HL-60/S4 treated with retinoic acid at 250 ng/mL for 4 days and 3 days (cell line): Measurements from ENCODE around the gene STAB2.

Experiments used
- in situ Hi-C: fragments of 300-500 bp; cut with MboI; formaldehyde crosslinking; loops from 2 replicates; pipeline ENCODE4 v1.7.0; 2022; ENCODE audit warnings: low sequenced_read_pairs

Gene STAB2, protein sequence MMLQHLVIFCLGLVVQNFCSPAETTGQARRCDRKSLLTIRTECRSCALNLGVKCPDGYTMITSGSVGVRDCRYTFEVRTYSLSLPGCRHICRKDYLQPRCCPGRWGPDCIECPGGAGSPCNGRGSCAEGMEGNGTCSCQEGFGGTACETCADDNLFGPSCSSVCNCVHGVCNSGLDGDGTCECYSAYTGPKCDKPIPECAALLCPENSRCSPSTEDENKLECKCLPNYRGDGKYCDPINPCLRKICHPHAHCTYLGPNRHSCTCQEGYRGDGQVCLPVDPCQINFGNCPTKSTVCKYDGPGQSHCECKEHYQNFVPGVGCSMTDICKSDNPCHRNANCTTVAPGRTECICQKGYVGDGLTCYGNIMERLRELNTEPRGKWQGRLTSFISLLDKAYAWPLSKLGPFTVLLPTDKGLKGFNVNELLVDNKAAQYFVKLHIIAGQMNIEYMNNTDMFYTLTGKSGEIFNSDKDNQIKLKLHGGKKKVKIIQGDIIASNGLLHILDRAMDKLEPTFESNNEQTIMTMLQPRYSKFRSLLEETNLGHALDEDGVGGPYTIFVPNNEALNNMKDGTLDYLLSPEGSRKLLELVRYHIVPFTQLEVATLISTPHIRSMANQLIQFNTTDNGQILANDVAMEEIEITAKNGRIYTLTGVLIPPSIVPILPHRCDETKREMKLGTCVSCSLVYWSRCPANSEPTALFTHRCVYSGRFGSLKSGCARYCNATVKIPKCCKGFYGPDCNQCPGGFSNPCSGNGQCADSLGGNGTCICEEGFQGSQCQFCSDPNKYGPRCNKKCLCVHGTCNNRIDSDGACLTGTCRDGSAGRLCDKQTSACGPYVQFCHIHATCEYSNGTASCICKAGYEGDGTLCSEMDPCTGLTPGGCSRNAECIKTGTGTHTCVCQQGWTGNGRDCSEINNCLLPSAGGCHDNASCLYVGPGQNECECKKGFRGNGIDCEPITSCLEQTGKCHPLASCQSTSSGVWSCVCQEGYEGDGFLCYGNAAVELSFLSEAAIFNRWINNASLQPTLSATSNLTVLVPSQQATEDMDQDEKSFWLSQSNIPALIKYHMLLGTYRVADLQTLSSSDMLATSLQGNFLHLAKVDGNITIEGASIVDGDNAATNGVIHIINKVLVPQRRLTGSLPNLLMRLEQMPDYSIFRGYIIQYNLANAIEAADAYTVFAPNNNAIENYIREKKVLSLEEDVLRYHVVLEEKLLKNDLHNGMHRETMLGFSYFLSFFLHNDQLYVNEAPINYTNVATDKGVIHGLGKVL (N-terminal part only)

DNA sequence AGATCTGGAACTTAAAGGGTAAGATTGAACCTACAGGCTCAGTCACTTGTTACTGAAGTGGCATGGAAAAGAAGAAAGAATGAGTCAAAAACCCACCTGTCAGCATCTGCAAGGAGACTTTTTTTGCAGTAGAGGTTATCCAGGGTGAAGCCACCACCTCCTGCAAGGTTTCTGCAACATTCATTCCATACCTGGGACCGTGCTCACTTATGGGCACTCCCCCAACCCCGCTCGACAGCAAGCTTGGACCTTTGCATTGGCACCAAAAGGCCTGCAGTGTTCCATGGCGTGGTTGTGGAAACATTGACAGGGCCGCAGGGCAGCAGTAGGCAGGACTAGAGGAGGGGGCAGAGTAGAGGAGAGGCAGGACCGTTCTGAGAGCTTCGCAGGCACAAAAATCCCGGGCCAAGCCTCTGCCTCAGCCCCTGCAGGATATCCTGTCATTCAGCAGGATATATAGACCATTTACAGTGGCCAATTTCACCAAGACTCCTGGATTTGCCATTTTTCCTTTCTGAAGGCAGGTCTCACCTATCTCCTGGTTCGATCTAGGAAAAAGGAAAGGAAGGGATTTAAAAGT is at the start of gene STAB2:
Gene STAB2 (plus strand): TSS at position 483 of the 580 bp plus-strand sequence. CDS start 204 bp downstream, outside the sequence.
- in situ Hi-C loops, result no loop called here

DNA sequence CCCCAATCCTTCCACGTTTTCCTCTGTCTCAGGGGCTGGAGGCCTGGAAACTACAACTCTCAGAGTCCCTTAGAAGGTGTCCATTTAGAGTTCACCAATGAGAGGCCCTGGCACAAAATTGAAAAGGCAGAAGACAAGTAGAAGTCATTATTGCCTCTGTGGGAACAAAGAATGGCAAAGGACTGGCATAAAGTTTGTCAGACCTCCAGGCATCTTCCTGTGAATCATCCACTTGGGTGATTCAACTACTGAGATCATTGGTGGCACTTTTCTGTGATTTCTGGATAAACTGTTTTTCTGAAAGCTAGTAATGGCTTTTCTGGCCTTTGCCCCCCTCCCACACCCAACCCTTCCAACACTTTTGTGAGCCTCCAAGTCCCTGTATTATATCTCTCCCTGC is 48.7 kb upstream of the STAB2 start:
- in situ Hi-C loops, result no loop called here

DNA sequence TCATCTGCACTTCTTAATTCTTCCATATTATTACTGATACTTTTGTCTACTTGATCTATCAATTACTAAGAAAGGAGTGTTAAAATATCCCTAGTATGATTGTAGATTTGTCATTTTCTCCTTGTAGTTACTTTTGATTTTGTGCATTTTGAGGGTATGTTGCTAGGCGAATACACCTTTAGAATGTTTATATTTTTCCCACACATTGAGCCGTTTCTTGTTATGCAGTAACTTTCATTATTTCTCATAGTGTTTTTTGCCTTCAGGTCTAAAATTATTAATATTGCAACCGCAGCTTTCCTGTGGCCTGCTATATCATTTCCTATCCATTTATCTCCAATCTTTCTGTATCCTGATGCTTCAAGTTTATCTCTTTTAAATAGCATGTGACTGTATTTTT is 46.8 kb upstream of the STAB2 start:
- in situ Hi-C loops, result no loop called here

DNA sequence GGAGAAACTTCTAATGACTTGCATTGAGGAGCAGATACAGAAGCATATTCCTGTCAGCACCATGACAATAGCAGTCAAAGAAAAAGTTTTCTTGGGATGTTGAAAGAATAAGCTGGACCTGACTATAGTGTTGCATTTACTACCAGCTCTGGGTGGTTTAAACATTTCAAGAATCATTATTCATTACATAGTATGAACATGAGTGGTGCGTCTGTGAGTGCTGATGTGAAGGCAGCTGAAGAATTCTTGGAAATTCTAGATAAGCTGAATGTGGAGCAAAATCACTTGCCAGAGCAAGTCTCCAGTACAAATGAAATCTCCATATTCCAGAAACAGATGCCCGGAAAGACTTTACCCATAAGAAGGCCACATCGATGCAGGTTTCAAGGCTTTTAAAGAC is 45.0 kb upstream of the STAB2 start:
- in situ Hi-C loops, result no loop called here

DNA sequence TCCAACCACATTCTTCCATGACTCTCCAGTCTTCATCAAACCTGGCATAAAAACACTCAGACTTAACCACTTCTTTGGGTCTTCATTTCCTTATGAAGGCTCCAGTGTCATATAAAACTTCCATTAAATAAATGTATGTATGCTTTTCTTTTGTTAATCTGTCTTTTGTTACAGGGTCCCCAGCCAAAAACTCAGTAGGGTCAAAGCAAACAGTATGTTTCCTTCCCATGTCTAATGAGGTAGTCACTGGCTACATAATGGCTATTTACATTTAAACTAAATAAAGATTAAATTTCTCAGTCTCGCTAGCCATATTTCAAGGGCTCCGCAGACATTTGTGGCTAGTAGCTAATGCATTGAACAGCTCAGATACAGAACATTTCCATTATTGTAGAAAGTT is 40.1 kb upstream of the STAB2 start:
- in situ Hi-C loops, result no loop called here

DNA sequence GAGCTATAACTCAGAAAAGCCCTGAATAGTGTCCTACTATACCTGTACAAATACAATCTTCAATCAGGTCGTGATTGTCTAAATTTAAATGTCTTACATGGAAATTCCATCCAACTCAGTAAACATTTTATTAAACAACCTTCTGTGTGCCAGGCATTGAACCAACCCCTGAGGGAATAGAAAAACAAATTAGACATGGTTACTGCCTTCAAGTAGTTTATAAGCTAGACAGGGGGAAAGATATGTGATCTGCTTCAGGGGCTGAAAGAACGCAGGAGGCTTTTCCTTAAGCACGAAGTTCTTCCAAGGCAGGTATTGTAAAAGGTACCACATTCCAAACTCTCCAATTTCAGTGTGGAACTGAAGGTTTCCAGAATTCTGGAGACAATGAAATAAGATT is 39.7 kb upstream of the STAB2 start:
- in situ Hi-C loops, result no loop called here

DNA sequence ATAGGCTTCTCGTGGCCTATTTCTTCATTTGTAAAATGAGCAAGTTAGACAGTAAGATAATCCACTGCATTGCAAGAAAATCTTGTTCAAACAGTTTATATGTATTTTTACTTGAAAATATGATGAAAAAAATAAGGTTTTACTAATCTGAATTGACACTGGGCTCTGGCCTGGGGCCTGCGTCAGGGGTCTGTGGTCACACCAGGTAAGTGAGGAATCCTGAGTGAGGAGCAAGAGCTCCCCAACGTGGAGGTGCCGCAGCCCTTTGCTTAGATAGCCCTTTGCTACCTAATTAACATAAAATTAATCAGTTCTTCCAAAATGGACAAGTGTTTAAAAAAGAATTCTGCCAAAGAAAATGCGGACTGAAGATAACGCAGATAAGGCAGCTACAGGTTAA is 39.1 kb upstream of the STAB2 start:
- in situ Hi-C loops, result no loop called here

DNA sequence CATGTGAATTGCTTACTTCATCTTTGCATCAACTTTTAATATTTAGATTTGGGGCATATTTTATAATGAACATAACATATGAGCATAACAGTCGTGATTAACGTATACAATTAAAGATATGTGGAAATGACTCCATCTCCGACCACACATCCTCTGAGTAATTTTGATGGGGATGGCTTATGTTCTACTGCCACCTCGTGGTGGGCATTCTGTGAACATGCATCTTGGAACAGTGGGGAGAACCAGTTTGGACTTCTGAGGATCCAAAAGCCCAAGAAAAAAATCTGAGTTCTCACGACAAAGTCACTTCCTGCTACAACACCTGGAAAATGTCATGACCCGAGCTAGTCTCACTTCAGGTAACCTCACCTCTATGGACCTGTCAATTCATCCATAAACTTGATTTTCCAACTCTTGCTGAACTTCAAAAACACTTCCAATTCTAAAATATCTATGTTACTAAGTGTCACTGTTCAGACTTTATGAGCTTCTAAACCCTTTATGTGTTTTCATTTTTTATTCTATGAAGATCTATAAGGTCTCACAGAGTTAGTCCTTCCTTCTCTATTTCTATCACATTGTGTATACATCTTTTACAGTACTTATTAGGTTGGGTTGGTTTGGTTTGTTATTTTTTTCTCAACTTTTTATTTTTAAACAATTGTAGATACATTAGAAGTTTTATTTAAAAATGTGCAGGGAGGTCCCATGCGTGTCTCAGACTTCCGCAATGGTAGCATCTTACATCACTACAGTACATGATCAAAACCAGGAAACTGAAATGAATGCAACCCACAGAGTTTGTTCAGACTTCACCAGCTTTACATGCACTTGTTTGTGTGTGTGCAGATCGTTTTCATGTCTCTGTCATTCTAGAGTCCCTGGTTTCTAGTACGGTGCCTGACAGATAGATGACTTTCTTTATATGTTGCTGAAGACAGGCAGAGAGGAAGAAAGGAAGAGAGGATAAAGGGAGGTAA is 38.2 kb upstream of the STAB2 start:
- in situ Hi-C loops, result no loop called here

DNA sequence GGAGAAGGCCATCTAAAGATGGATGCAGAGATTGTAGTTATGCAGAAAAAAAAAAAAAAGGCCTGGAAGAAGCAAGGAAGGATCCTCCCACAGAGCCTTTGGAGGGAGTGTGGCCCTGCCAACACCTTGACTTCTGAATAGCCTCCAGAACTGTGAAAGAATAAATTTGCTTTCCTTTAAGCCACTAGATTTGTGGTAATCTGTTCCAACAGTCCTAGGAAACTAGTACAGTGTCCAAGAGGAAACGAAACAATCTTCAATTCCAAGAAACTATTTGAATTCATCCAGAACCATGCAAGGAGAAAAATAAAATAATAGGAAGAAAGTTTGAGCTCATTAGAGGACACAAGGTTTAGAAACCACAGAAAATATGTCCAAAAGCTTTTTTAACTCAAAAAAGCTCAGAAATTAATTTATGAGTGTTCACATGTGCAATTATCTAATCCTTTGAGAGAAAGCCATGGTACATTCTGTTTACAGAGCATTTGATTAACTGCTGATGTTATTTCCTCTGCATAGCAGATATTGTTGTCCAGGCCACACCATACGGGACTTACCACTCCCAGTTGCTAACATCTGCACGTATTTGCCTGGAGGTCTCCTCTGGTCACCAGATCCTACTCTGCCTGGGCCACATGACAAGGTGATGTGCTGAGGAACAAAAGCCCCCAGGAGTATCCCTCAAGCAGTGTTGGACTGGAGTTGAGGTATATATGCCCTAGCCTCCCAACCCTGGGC is 30.0 kb upstream of the STAB2 start:
- in situ Hi-C loops, result loop anchor here (25.0 kb wide), 1 partner anchor 620 kb away; no protein-coding TSS in a partner anchor

DNA sequence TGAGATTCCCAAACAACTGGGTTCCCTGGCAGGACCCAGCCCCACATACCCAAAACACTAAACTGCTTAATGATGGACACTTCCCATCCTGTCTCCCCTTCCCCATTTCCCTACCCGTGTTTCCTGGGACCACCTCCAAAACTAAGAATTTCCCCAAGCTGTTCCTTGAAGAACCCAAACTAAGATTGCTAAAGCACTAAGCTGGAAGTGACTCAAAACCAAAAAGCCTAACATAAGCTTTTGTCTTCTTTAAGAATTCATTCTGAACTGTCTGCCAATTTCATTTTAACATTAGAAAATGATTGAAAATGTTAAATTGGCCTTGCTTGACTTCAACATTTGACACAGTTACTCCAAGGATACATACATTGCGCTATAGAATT is 29.5 kb upstream of the STAB2 start:
- in situ Hi-C loops, result loop anchor here (25.0 kb wide), 1 partner anchor 620 kb away; no protein-coding TSS in a partner anchor

DNA sequence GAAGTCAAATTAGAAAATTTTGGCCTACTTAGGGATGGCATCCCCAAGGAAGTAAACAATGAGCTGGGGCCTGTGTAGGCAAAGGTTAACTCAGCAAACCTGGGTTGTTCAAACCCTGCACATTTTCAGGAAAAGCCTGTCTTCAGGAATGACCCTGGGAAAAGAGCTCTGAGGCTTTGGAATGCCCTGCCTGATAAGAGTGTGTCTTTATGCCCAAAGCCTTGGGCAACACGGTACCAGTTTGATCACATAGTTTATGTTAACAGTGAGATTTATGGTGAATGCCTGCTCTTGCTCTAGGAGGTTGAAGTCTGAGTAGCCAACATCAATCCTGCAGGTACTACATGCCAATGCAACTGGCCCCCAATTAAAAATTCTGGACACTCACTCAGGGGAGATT is 28.2 kb upstream of the STAB2 start:
- in situ Hi-C loops, result loop anchor here (25.0 kb wide), 1 partner anchor 622 kb away; no protein-coding TSS in a partner anchor

DNA sequence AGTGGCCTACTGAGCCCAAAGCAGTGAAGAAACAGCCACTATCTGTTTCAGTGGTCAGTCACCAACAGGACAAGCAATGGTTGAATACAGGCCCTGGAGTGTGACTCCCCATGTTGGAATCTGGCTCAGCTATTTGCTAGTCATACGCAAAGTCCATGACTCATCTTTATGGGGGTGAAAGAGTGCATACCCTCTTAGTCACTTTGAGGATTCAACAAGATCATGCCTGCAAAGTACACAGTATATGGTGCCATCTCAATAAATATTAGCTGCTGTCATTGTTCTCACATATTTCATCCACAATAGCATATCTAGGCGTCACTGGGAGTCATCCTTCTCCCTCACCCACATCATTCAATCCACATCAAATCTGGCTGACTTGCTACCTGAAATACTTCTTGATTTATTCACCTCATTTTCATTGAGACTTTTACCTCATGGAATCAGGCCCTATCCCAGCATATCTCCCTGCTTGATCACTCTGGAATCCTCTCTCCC is 26.4 kb upstream of the STAB2 start:
- in situ Hi-C loops, result loop anchor here (25.0 kb wide), 1 partner anchor 623 kb away; no protein-coding TSS in a partner anchor

DNA sequence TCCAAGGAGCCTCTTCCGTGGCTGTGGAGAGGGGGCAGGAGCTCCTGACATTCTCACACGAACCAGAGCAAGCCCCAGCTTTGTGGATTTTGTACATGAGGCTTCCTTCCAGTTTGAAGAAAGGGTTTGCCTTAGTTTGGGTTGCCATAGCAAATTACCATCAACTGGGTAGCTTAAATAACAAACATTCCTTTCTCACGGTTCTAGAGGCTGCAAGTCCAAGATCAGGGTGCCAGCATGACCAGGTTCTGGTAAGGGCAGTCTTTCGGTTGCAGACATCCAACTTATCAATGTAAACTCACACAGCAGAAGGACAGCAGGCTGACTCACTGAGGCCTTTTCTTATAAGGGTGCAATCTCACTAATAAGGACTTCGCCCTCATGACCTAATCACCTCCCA is 25.9 kb upstream of the STAB2 start:
- in situ Hi-C loops, result loop anchor here (25.0 kb wide), 1 partner anchor 624 kb away; no protein-coding TSS in a partner anchor

DNA sequence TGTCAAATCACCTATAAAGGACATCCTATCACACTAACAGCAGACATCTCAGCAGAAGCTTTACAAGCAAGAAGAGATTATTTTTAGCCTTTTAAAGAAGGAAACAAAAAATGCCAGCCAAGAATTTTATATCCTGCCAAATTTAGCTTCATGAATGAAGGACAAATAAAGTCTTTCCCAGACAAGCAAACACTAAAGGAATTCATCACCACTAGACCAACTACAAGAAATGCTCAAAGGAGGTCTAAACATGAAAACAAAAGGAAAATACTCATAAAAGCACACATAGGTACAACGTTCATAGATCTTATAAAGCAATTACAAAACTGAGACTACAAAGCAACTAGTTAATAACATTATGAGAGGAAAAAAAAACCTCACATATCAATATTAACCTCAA is 20.7 kb upstream of the STAB2 start:
- in situ Hi-C loops, result loop anchor here (25.0 kb wide), 1 partner anchor 629 kb away; no protein-coding TSS in a partner anchor

DNA sequence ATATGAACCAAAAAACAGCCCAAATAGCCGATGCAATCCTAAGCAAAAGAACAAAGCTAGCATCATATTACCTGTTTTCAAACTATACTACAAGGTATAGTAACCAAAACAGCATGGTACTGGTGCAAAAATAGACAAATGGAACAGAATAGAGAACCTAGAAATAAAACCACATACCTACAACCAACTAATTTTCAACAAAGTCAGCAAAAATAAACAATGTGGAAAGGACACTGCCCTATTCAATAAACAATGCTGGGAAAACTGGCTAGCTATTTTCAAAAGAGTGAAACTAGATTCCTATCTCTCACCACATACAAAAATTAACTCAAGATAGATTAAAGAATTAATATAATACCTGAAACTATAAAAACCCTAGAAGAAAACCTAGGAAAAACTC is 17.8 kb upstream of the STAB2 start:
- in situ Hi-C loops, result loop anchor here (25.0 kb wide), 1 partner anchor 632 kb away; no protein-coding TSS in a partner anchor

DNA sequence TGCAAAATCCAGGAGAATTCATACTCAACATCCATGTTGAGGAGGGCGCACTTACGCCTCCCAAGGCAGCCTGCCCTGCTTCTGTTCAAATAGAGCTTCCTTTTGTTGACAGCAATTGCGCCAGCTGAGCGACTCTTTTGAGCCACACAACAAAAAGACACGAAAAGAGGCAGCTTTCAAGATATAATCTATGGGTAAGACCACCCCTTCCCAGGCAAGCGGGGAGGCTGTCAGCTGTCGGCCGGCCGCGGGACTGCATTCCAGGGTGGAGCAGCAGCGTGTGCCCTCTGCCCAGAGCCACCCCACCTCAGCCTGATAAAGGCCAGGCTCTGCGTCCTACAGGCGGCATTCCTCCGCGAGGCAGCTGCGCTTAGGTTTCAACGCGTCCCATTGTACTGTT is 15.8 kb upstream of the STAB2 start:
- in situ Hi-C loops, result loop anchor here (25.0 kb wide), 1 partner anchor 634 kb away; no protein-coding TSS in a partner anchor

DNA sequence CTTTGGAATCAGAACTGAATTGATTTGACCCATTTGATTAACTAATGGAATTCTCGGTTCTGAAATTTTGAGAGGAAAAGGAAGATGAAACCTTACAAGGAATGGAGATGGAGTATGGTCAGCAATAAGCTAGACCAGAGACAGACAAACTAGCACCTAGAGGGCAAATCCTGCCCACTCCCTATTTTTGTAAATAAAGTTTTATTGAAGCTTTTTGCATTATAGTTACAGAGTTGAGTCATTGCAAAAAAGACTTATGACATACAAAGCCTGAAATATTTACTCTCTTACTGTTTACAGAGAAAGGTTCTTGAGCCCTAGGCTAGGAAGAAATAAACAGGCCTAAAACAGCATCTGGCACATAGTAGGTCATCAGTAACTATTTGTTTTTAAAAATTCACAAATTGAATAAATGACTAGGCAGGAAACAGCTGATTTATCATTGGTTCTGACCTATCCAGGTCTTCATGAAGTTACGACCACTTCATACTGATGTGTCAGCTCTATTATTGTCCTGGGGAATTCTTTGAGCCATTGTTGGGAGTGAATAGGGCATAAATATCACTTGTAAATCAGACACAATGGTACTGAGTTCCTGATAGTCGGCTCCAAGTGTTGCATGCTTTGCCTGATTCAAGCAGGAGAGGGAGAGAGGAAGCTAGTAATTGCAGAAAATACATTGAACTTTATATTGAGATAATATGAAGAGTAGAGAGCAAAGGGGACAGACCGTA is 14.6 kb upstream of the STAB2 start:
- in situ Hi-C loops, result loop anchor here (25.0 kb wide), 1 partner anchor 635 kb away; no protein-coding TSS in a partner anchor
